ENCODE results near the gene PTPRF.
"Not testable (repeated sequence)": the region's sequence is repeated elsewhere in the genome, so short reads cannot be mapped to it uniquely, and the experiment has no call there.

PTPRF gene

DNA sequence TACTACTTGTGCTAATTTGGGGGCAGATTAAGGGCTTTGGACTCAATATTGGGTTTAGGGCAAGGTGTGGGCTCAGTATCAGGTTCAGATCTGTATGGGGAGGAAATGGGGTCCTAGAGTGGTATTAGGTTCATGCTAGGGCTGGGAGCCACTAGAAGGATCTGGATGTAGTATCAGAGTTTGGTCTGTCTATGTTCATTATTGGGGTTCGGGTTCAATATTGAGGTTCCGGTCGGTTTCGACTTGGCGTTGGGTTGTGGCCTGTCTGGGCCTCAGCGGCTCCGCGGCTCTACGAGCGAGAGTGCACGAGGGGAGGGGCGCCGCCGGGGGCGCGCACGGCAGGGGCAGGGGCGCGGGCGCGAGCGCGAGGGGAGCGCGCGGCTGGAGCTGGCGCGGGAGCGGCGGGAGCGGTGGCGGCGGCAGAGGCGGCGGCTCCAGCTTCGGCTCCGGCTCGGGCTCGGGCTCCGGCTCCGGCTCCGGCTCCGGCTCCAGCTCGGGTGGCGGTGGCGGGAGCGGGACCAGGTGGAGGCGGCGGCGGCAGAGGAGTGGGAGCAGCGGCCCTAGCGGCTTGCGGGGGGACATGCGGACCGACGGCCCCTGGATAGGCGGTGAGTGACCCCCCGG lies at the start of gene PTPRF:
Gene PTPRF (plus strand): TSS at position 401 of the 624 bp plus-strand sequence. CDS start 14,193 bp downstream, outside the sequence.
- peak in 1 of 2 donors; percentile 6 for DNase-seq (ENCODE audit: low read depth in 2 of 2)

DNA sequence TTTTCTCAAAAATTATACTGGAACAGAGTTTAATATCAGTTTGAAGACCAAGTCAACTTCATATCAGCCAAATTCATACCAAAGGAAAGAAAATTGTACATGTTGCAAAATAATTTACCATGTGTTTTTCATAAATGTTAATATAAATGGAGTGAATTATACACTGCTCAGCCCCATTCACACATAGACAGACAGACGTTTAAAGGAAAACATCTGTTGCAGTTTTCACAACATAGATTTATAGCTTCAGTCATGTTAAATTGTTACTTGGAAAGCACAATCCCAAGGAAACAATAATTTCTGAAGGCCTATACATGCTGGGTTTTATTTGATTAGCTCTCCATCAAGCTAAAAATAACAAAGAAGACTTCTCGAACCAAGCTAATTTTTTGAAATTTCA lies 49.2 kb upstream of the PTPRF start:
- DNase-seq (ENCODE audit: low read depth in 2 of 2), result no peak

DNA sequence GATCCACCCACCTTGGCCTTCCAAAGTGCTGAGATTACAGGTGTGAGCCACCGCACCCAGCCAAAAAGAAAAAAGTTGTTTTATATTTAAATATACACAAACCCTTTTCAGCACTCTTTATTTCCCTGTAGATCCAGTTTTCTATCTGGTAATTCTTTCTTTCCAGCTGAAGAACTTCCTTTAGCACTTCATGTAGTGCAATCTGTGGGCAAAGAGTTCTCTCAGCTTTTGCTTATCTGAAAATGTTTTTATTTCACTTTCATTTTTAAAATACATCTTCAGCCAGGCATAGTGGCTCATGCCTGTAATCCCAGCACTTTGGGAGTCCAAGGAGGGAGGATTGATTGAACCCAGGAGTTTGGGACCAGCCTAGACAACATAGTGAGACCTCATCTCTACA lies 48.5 kb upstream of the PTPRF start:
- DNase-seq (ENCODE audit: low read depth in 2 of 2), result no peak

DNA sequence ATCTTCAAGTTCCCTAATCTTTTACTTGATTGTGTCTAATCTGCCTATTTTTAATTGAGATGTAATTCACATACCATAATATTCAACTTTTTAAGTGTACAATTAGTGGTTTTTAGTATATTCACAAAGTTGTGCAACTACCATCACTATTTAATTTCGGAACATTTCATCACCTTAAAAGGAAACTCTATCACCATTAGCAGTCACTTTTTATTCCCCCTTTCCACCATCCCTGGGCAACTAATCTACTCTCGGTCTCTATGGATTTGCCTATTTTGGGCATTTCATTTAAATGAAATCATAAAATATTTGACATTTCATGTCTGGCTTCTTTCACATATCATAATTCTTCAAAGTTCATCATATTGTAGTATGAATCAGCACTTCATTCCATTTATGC lies 46.3 kb upstream of the PTPRF start:
- DNase-seq (ENCODE audit: low read depth in 2 of 2), result no peak

DNA sequence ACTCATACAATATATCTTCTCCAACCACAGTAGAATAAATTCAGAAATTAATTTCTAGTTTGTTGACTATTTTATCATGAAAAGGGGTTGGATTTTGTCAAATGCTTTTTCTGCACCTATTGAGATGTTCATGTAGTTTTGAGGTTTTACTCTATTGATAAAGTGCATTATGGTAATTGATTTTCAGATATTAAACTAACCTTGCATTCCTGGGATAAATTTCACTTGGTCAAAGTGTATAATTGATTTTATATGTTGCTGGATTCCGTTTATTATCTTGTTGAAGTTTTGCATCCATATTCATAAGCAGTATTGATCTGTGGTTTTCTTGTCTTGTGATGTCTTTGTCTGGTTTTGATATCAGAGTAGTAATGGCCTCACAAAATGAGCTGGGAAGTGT lies 42.5 kb upstream of the PTPRF start:
- DNase-seq (ENCODE audit: low read depth in 2 of 2), result no peak

DNA sequence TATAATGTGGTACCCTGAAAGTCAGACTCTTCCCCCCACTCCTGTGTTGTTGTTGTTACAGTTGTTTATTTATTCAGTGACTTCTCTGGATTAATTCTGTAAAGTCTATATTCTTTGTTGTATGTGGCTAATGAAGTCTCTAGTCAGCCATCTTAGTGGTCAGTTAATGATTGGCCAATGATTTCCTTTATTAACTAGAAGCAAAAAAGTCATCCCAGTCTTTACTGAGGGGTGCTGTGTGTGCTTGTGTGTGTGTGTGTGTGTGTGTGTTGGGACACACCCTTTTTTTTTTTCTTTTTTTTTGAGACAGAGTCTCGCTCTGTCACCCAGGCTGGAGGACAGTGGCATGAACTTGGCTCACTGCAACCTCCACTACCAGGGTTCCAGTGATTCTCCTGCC lies 39.6 kb upstream of the PTPRF start:
- no peak for DNase-seq (ENCODE audit: low read depth in 2 of 2)

DNA sequence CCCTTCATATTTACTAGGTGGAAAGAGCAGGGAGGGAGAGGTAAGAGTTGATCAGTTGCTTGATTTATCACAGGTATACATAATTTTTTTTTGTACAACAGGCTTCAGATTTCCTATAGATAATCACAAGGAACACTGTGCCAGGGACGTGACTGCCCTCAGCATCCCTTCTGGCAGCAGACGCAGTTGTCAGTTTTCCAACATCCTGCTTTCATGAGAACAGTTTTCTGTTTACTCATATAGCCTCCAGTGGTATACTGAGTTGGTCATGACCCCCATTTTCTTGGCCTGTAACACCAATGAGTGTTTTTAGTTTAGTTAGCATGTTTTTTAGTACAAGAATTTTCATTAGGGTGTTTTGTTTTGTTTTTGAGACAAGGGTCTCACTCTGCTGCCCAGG lies 37.9 kb upstream of the PTPRF start:
- no peak for DNase-seq (ENCODE audit: low read depth in 2 of 2)

DNA sequence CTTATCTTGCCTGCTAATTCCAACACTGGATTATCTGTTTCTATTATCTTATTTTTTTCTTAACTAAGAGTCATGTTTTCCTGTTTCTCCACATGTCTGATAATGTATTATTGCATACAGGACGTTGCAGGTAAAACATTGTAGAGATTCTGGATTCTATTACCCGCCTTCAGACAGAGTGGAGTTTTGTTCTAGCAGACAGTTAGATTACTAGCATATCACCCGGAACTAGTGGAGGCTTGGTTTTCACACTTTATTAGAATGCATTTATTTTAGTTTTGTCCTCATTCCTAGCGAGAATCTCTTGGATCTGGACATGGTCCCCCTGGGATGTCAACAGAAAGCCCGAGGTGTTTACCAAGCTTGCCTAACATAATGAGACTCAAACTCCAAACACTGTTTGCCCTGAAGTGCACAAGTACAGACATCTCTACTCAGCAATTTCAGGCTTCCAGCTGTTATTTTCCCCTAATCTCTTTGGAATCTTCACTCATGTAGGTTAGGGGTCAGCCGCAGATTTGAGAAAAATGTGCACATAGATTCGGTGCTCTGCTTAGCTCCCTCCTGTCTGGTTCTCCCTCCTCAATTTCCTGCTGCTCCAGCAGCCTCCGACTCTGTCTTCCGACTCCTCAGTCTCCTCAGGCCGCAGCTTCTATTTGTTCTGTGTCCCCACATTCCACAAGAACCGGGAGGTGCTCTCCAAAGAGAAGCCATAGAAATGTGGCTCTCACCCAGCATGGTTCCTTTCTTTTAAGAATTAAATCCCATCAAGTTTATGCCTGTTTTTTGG lies 36.8 kb upstream of the PTPRF start:
- DNase-seq (ENCODE audit: low read depth in 2 of 2), result no peak

DNA sequence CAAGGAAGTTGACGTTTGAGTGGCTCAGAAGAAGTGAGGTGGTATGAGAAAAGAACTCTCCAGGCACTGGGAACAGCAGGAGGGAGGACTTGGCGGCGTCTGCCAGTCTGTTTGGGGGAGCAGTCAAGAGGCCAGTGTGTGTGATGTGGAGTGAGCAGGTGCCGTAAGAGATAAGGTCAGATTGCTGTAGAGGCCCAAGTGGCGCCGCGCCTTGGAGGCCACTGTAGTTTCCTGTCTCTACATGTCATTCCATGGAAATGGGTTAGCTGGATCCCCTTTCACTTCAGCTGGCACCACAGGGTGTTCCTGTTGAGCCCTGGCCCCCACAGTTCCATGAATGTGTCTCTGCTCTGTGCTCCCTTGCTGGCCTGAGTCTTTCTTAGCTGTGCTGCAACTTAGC lies 35.5 kb upstream of the PTPRF start:
- no peak for DNase-seq (ENCODE audit: low read depth in 2 of 2)

DNA sequence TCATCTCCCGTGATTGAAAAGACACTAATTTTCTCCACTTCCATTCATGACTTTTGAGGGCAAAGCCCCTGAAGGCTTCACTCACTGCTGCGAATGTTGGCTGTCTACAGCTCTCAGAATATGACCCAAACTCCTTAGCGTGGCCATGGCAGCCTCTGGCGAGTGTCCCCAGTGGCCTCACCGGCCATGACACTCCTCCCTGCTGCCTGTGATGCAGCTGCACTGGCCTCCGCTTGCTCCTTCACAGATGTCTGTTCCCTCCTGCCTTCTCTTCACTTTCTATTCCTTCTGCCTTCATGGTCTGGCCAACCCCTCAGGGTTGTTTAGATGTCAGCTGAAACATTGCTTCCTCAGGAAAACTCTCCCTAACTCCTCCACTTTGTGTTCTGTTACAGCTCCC lies 30.8 kb upstream of the PTPRF start:
- DNase-seq (ENCODE audit: low read depth in 2 of 2), result no peak

DNA sequence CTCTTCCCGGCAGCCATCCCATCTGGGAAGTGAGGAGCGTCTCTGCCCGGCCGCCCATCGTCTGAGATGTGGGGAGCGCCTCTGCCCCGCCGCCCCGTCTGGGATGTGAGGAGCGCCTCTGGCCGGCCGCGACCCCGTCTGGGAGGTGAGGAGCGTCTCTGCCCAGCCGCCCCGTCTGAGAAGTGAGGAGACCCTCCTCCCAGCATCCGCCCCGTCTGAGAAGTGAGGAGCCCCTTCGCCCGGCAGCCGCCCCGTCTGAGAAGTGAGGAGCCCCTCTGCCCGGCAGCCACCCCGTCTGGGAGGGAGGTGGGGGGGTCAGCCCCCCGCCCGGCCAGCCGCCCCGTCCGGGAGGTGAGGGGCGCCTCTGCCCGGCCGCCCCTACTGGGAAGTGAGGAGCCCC lies 28.9 kb upstream of the PTPRF start:
- not testable (repeated sequence) for DNase-seq (ENCODE audit: low read depth in 2 of 2)

DNA sequence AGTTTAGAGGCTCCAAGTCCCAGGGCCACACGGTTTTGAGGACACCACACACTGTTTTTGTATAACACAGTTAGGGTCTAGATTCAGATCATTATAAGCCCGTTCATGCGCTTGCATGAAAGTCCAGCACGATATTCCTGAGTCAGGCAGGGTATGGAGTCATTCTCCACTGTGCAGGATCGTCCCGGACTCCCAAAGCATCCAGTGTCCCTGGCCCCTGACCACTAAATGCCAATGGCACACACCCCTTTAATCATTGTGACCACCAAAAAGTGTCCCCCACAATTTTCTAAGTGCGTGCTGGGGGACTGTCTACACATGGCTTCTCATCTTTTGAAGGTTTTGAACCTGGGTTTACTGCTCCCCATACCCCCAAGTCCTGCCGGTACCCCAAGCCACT lies 27.1 kb upstream of the PTPRF start:
- no peak for DNase-seq (ENCODE audit: low read depth in 2 of 2)

DNA sequence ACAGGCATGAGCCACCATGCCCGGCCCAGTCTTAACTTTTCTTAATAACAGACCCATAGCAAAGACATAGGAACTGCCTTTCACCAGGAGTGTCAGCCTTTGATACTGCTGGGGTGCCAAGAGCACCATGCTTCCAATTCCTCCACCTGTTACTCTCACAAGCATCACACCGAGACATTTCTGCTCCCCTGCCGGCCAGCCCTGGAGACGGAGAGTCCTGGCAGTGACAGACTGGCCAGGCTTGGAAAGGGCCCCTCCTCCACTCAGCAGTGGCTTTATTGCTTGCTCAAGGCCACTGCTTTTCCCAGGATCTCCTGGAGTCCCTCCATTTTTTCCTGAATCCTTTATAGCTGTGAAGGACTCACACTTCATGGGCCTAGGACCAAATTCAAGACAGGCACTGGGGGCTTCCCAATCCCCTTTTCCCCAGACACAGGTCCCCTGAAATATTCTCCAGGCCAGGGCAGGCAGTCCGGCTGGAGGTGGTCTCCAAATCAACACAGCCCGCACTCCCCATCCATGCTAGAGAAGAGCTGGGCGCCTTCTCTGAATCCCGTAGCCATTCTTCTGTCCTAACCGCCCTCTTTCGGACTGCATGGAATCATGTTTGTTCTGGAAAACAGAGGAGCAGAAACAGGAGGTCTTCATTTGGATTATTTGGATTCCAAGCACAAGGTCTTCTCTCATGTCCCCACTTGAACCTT lies 25.5 kb upstream of the PTPRF start:
- DNase-seq (ENCODE audit: low read depth in 2 of 2), result no peak

DNA sequence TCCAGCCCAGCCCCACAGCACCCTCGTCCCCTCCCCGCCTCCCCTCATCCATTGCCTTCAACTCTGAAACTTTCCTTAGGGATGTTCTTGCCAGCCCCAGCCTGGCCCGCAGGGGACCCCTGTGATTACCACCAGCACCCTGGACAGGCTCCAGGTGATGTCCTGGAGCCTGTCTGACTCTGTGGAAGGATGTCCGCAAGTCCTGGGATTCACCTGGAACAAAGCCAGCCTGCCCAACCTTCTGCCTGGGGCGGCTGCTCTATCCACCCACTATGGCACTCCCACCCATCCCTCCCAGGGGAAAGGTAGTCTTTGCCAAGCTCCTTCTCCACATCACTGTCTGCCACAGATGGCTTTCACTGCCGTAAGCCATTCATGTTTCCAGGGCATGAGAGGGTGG lies 24.4 kb upstream of the PTPRF start:
- DNase-seq (ENCODE audit: low read depth in 2 of 2), result no peak

DNA sequence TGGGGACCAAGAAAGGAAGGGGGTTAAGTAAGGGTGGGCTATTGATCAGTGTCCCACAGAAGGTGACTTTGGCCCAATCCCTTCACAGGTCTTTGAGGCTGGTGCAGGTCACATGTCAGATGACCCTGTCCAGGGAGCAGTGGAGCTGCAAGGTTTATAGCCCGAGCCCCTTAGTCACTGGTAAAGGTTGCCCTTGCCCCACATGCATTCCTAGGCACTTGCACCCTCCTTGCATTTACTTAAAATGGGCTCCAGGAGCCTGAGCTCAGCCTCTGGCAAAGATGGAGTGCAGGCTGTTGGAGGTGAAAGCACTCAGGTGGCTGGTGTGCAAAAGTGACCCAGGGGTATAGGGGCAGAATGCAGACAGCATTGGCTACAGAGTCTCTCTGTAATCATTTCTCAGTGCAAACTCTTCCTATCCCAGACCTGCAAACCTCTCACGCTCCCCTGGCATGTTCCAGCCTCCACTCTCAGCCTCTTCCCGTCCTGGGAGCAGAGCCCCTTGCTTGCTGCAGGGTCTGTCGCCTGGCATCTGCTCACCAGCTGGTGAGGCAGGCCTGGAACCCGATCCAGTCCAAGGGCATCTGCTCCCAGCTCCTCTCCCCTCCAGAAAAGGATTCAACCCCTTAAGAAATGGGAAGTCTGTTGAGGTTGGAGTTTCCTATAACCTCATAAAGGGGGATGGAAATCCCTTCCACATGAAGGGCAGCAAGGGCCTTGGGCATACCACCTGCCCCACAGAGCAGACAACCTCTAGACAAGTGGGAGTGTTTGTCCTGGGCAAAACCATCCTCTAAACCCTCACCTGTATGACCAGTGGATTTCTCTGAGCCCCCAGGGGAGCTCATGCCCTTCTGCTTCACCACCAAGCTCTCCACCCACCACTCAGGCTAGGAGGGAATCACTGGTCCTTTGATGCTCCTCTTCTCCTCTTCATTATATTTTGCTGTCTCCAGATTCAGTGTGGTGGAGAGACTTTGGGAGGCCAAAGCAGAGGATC lies 23.1 kb upstream of the PTPRF start:
- DNase-seq (ENCODE audit: low read depth in 2 of 2), result no peak

DNA sequence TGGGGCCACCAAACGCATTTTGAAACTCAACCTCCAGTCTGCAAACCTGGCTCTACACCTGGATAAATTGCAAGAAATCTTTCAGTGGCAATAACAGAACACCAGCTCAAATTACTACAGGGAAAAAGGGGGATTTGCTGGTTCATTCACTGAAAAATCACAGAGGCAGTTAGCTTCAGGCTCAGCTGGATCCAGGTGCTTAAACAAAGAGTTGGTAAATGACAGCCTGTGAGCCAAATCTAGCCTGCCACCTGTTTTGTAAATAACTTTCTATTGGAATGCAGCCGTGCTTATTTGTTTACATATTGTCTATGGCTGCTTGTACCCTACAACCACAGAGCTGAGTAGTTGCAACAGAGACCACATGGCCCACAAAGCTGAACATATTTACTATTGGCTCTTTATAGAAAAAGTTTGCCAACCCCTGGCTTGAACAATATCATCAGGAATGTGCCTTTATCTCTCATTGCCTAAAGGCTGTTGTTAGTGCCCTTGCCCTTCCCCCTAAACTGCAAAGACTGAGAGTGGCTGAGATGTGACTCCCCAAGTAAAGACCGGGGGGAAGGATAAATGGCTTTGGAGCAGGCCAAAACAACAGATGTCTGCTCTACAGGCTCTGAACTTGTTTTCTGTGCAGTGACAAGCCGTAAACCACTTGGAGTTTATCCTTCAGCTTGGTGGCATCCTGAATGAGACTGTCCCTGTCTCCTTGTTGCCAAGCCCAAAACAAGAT lies 21.5 kb upstream of the PTPRF start:
- DNase-seq (ENCODE audit: low read depth in 2 of 2), result no peak

DNA sequence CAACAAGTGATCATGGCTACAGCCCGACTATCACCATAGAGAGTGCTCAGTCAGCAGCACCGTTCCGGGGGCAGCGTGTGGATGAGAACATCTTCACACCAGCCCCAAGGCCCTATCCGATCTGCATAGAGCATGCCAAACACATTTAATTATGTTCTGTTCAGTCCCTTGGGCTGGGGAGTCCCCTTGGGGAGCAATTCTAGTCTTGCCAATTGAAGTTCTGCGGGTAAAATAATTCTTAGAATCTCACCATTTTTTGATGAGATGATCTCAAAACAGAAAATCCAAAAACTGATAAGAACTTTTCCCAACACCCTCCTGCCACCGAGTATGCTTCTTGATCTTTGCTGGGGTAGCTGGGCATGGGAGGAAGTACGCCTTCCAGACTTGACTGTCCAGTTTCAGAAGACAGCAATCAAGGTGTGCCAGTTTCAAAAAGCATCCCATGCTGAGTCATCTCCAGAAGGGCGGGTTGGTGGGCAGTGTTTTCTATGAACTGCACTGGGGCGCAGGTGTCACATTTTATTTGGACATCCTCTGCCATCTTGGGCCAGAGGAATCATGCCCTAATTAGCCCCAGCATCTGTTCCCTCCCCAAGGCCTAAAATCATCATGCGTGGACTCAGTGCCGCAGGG lies 20.8 kb upstream of the PTPRF start:
- DNase-seq (ENCODE audit: low read depth in 2 of 2), result no peak

DNA sequence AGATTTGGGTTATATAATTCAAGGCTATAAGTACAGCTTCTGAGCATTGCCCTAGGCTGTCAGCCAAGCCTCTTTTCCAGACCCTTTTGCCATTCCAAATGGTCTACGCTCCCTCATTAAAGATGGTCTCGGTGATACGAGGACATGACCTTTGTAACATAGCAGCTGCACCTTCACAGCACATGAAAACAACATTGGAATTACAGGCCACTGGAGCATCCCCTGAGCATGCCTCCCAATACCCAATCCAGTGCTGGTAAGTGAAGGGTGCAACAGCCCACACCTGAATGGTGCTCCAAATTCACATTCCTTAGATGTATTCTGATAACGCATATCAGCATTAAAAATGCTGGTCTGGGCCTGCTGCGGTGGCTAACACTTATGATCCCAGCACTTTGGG lies 20.1 kb upstream of the PTPRF start:
- no peak for DNase-seq (ENCODE audit: low read depth in 2 of 2)

DNA sequence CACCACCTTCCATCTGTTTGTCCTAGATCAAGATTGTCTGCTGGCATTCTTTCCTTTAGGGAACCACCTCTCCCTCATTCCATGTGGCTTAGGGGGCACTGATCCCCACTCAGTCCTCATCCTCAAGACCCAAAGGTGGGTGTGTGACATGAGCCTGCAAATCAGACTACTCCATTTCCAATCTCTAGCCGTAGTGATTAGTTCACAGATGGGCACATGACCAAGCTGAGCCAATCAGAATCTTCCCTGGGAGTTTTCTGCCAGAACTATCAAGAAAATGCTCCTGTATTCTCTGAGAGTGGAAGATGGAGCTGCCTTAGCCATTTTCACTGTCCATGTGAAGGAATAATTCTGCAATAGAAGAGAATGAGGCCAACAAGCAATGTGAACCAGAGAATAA lies 19.3 kb upstream of the PTPRF start:
- DNase-seq (ENCODE audit: low read depth in 2 of 2), result no peak

DNA sequence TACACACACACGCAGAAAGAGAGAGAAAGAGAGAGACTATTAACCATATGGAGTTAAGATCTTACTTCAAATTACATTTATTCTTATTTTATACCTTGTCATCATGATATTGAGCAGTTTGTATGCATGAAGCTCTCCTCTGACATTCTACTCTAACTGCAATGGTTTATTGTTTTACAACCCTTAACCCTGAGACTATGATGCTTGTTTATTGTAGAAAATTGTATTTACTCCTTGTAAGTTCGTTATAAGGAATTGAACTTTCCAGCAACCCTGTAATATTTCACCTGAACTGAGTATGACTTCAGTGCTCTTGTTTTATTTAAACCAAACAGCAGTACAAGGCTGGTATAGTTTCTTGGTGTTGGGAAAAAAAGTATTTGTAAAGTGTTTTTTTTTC lies 18.6 kb upstream of the PTPRF start:
- no peak for DNase-seq (ENCODE audit: low read depth in 2 of 2)

DNA sequence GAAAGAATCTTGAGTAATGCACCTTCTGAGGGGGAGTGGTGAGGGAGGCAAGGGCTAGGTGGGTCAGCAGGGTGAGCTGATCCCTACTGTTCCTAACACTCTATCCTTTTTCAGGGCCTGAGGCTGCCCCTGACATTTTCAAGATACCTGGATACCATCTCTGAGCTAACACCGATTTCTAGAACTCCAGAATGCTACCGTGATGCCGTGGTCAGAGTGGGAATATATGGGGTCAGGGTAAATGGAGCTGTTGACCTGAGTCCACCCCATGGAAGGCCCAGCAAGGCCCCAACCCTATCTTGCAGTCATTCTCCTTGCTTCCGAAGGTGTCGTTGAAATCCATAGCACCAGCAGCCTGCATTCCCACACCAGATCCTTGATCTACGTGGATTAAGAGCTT lies 18.0 kb upstream of the PTPRF start:
- no peak for DNase-seq (ENCODE audit: low read depth in 2 of 2)
